ENCODE data around the gene CPA4. TPM values are rescaled to one million over a fixed set of nuclear protein-coding genes. Genes with fewer than 3 reads are reported as not detected.

CPA4 gene
- total RNA-seq, 1 experiment from 2014 or later, result 22.1 TPM

DNA sequence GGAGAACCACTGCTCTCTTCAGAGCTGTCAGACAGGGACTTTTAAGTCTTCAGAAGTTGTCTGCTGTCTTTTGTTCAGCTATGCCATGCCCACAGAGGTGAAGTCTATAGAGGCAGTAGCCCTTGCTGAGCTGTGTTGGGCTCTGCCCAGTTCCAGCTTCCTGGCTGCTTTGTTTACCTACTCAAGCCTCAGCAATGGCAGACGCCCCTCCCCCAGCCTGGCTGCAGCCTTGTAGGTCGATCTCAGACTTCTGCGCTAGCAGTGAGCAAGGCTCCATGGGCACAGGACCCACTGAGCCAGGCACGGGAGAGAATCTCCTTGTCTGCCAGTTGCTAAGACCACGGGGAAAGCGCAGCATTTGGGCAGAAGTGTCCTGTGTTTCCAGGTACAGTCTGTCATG is 38.4 kb upstream of the CPA4 start:
- POLR2A ChIA-PET (ENCODE audit: unreplicated experiment), result no interaction called here
- H3K4me2 ChIP-seq (ENCODE audit: low read length), result no peak overlapping the region
- DNase-seq (no peak), ATAC-seq (no peak)
- no peaks in the 10 kb centered on the region; the same call in 1 of the 2 replicates for H3K36me3 ChIP-seq (ENCODE audit: low read depth, low read length)
- CTCF ChIA-PET, result no interaction called here
- no peak overlapping the region for H3K4me3 ChIP-seq (ENCODE audit: low read length)
- no peaks in the 10 kb centered on the region for H3K4me1 ChIP-seq (ENCODE audit: insufficient read depth, low read length)
- H3K9me3 ChIP-seq (ENCODE audit: low read length), result peaks cover 15% of the 10 kb centered on the region
- TF ChIP-seq EZH2 (IDR thresholded peaks at IDR 0.05; ENCODE audit: low read length, unreplicated experiment), result no peak
- no peak for TF ChIP-seq EZH2phosphoT487 (IDR thresholded peaks at IDR 0.05; ENCODE audit: borderline replicate concordance, low read length)
- TF ChIP-seq, protein P1, sequence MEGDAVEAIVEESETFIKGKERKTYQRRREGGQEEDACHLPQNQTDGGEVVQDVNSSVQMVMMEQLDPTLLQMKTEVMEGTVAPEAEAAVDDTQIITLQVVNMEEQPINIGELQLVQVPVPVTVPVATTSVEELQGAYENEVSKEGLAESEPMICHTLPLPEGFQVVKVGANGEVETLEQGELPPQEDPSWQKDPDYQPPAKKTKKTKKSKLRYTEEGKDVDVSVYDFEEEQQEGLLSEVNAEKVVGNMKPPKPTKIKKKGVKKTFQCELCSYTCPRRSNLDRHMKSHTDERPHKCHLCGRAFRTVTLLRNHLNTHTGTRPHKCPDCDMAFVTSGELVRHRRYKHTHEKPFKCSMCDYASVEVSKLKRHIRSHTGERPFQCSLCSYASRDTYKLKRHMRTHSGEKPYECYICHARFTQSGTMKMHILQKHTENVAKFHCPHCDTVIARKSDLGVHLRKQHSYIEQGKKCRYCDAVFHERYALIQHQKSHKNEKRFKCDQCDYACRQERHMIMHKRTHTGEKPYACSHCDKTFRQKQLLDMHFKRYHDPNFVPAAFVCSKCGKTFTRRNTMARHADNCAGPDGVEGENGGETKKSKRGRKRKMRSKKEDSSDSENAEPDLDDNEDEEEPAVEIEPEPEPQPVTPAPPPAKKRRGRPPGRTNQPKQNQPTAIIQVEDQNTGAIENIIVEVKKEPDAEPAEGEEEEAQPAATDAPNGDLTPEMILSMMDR (conservative IDR thresholded peaks at IDR 0.05; ENCODE audit: low read depth, low read length), result no peak
- H3F3A ChIP-seq (ENCODE audit: low read length, unreplicated experiment), result no peaks in the 10 kb centered on the region
- no peaks in the 10 kb centered on the region for H3K9me2 ChIP-seq (replicated peaks; ENCODE audit: low read length)
- no peak overlapping the region for H3K9ac ChIP-seq (ENCODE audit: low read length)
- no peak overlapping the region for H2AFZ ChIP-seq (ENCODE audit: low read length)
- H3K79me2 ChIP-seq (ENCODE audit: low read length), result no peaks in the 10 kb centered on the region
- no peak overlapping the region for H3K27ac ChIP-seq (ENCODE audit: low read length)
- intact Hi-C loops (cut with micrococcal nuclease), result no loop called here
- H3K27me3 ChIP-seq (ENCODE audit: low read length), result no peaks in the 10 kb centered on the region
- BruUV-seq (replicated peaks), result no TSS peak
- no peaks in the 10 kb centered on the region for H4K20me1 ChIP-seq (ENCODE audit: low read length)

DNA sequence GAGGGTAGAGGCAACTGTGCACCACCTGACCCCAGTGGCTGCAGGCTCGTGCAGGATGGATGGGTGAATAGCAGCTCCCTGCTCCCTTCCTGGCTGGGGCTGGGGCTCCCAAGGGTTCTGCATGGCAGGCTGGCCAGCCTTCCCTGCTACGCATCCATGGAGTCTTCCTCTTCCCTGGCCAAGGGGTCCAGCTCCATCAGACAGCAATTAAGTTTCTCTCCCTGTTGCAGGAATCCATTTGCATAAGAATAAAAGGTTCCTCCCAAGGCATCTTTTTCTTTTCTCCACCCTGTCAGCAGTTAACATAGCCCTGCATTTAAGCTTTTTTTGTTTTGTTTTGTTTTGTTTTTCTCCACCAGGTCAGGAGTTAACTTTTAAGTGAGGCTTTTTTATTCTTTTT is 36.3 kb upstream of the CPA4 start:
- intact Hi-C loops (cut with micrococcal nuclease), result no loop called here

DNA sequence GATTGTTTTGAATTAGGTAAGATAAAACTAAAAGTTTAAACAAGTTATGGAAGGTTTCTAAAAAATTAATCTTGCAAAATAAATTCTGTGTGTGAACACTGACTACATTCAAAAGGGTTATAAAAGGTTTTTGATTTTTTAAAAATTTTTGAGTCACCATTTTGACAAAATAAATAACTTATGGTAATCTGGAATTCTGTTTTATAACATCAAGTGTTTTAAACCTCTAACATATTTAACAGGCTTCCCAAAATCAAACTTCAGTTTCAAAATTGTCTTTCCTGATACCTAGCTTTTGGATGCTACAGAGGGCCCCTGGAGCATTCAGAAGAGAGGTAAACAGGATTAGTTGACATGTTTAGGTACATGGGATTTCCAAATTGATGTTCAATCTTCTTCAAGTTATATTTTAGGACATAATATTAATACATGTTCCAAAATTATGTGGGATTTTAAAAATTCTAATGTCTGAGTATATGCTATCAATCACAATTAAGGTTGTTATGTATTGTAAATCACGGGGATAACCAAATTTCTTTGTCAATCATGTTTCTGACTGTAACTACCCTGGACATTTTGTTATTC is 34.4 kb upstream of the CPA4 start:
- Histone ChIP-seq H3K9me2 (replicated peaks; ENCODE audit: low read length) (no peaks in the 10 kb centered on the region), H3K9me3 (ENCODE audit: low read length) (peaks cover 15% of the 10 kb centered on the region), H3K9ac (ENCODE audit: low read length) (no peak overlapping the region), H2AFZ (ENCODE audit: low read length) (no peak overlapping the region), H3F3A (ENCODE audit: low read length, unreplicated experiment) (no peaks in the 10 kb centered on the region), H3K79me2 (ENCODE audit: low read length) (no peaks in the 10 kb centered on the region), H3K36me3 (ENCODE audit: low read depth, low read length) (no peaks in the 10 kb centered on the region; the same call in 1 of the 2 replicates), H3K4me1 (ENCODE audit: insufficient read depth, low read length) (no peaks in the 10 kb centered on the region), H3K4me3 (ENCODE audit: low read length) (no peak overlapping the region), H3K27ac (ENCODE audit: low read length) (no peak overlapping the region), H3K4me2 (ENCODE audit: low read length) (no peak overlapping the region), H3K27me3 (ENCODE audit: low read length) (no peaks in the 10 kb centered on the region), H4K20me1 (ENCODE audit: low read length) (no peaks in the 10 kb centered on the region)
- DNase-seq, result no peak
- ATAC-seq, result no peak
- CTCF ChIA-PET, result no interaction called here
- POLR2A ChIA-PET (ENCODE audit: unreplicated experiment), result no interaction called here
- TF ChIP-seq EZH2 (IDR thresholded peaks at IDR 0.05; ENCODE audit: low read length, unreplicated experiment) (no peak), EZH2phosphoT487 (IDR thresholded peaks at IDR 0.05; ENCODE audit: borderline replicate concordance, low read length) (no peak)
- TF ChIP-seq, protein P1 (conservative IDR thresholded peaks at IDR 0.05; ENCODE audit: low read depth, low read length), result no peak
- intact Hi-C loops (cut with micrococcal nuclease), result no loop called here
- BruUV-seq (replicated peaks), result no TSS peak

More for the DNA sequence above, 36.3 kb upstream of the CPA4 start:
- no peaks in the 10 kb centered on the region for H4K20me1 ChIP-seq (ENCODE audit: low read length)
- ChIA-PET CTCF (no interaction called here), POLR2A (ENCODE audit: unreplicated experiment) (no interaction called here)
- BruUV-seq (replicated peaks), result no TSS peak
- no peak overlapping the region for H3K9ac ChIP-seq (ENCODE audit: low read length)
- no peak overlapping the region for H3K4me3 ChIP-seq (ENCODE audit: low read length)
- H3F3A ChIP-seq (ENCODE audit: low read length, unreplicated experiment), result no peaks in the 10 kb centered on the region
- H3K36me3 ChIP-seq (ENCODE audit: low read depth, low read length), result no peaks in the 10 kb centered on the region; the same call in 1 of the 2 replicates
- TF ChIP-seq, protein P1 (conservative IDR thresholded peaks at IDR 0.05; ENCODE audit: low read depth, low read length), result no peak
- TF ChIP-seq EZH2phosphoT487 (IDR thresholded peaks at IDR 0.05; ENCODE audit: borderline replicate concordance, low read length) (no peak), EZH2 (IDR thresholded peaks at IDR 0.05; ENCODE audit: low read length, unreplicated experiment) (no peak)
- H2AFZ ChIP-seq (ENCODE audit: low read length), result no peak overlapping the region
- ATAC-seq (no peak), DNase-seq (no peak)
- H3K27me3 ChIP-seq (ENCODE audit: low read length), result no peaks in the 10 kb centered on the region
- peaks cover 15% of the 10 kb centered on the region for H3K9me3 ChIP-seq (ENCODE audit: low read length)
- no peaks in the 10 kb centered on the region for H3K9me2 ChIP-seq (replicated peaks; ENCODE audit: low read length)
- H3K4me2 ChIP-seq (ENCODE audit: low read length), result no peak overlapping the region
- H3K27ac ChIP-seq (ENCODE audit: low read length), result no peak overlapping the region
- no peaks in the 10 kb centered on the region for H3K4me1 ChIP-seq (ENCODE audit: insufficient read depth, low read length)
- H3K79me2 ChIP-seq (ENCODE audit: low read length), result no peaks in the 10 kb centered on the region

All from PC-3 (cell line).